Measurements from ENCODE around the gene OSTM1. TPM values are rescaled to one million over a fixed set of nuclear protein-coding genes. Genes with fewer than 3 reads are reported as not detected.

The OSTM1 gene
- total and polyA plus RNA-seq, 2 experiments from 2014 or later, result 17.4 to 28.1 TPM

DNA sequence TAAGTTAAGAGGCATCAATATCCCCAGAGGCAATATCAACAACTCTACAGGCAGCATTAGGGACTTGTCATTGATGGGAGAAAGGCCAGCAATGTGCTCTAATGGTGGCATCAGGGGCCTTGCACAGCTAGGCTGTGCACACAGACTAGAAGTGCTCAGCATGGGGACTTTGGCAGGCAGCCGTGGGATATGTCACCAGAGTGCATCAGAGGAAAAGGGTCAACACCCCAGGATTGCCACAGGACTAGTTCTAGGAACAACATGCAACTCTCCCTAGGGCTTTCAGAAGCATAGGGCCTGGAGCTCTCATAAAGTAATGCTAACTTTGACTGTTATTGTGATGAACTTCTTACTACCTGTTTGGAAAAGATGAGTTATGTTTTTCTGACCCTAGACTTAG lies 32.2 kb upstream of the OSTM1 start:
- H3K36me3 ChIP-seq (ENCODE audit: insufficient read depth), result no peaks in the 10 kb centered on the region
- no peak overlapping the region for H3K4me3 Mint-ChIP-seq
- no peaks in the 10 kb centered on the region for H3K9me2 ChIP-seq (ENCODE audit: insufficient read depth)
- H3K4me3 ChIP-seq, result no peak overlapping the region
- H3K4me1 Mint-ChIP-seq, result peaks cover 18% of the 10 kb centered on the region
- H3K27ac Mint-ChIP-seq, result no peak overlapping the region
- peaks cover 16% of the 10 kb centered on the region for H3K27me3 Mint-ChIP-seq (ENCODE audit: insufficient read depth, low read depth, poor library complexity)
- H3F3A ChIP-seq (replicated peaks; ENCODE audit: low read depth), result no peaks in the 10 kb centered on the region
- ATAC-seq (peak; percentile 29; the same call in 2 of the 3 replicates), DNase-seq (ENCODE audit: low spot score) (no peak)
- peak overlapping the region; percentile 48 for H2AFZ ChIP-seq
- no peaks in the 10 kb centered on the region for H4K20me1 ChIP-seq (replicated peaks; ENCODE audit: insufficient read depth)
- TF ChIP-seq ZNF114 (CRISPR knock-in tag; IDR thresholded peaks at IDR 0.05) (no peak), POLR2AphosphoS5 (IDR thresholded peaks at IDR 0.05; ENCODE audit: low read depth) (no peak), CREB1 (CRISPR knock-in tag; IDR thresholded peaks at IDR 0.05; ENCODE audit: low read depth) (no peak), EZH2phosphoT487 (IDR thresholded peaks at IDR 0.05; ENCODE audit: unreplicated experiment) (no peak), JUNB (IDR thresholded peaks at IDR 0.05; ENCODE audit: unreplicated experiment) (no peak), ZNF331 (CRISPR knock-in tag; IDR thresholded peaks at IDR 0.05; ENCODE audit: low read depth) (no peak), STAT1 (IDR thresholded peaks at IDR 0.05; ENCODE audit: unreplicated experiment) (no peak), EZH2 (IDR thresholded peaks at IDR 0.05; ENCODE audit: low read depth, unreplicated experiment) (no peak), NANOG (IDR thresholded peaks at IDR 0.05; ENCODE audit: borderline replicate concordance) (no peak)
- TF ChIP-seq, protein P1, sequence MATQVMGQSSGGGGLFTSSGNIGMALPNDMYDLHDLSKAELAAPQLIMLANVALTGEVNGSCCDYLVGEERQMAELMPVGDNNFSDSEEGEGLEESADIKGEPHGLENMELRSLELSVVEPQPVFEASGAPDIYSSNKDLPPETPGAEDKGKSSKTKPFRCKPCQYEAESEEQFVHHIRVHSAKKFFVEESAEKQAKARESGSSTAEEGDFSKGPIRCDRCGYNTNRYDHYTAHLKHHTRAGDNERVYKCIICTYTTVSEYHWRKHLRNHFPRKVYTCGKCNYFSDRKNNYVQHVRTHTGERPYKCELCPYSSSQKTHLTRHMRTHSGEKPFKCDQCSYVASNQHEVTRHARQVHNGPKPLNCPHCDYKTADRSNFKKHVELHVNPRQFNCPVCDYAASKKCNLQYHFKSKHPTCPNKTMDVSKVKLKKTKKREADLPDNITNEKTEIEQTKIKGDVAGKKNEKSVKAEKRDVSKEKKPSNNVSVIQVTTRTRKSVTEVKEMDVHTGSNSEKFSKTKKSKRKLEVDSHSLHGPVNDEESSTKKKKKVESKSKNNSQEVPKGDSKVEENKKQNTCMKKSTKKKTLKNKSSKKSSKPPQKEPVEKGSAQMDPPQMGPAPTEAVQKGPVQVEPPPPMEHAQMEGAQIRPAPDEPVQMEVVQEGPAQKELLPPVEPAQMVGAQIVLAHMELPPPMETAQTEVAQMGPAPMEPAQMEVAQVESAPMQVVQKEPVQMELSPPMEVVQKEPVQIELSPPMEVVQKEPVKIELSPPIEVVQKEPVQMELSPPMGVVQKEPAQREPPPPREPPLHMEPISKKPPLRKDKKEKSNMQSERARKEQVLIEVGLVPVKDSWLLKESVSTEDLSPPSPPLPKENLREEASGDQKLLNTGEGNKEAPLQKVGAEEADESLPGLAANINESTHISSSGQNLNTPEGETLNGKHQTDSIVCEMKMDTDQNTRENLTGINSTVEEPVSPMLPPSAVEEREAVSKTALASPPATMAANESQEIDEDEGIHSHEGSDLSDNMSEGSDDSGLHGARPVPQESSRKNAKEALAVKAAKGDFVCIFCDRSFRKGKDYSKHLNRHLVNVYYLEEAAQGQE (IDR thresholded peaks at IDR 0.05; ENCODE audit: unreplicated experiment), result no peak
- TF ChIP-seq, protein P2, sequence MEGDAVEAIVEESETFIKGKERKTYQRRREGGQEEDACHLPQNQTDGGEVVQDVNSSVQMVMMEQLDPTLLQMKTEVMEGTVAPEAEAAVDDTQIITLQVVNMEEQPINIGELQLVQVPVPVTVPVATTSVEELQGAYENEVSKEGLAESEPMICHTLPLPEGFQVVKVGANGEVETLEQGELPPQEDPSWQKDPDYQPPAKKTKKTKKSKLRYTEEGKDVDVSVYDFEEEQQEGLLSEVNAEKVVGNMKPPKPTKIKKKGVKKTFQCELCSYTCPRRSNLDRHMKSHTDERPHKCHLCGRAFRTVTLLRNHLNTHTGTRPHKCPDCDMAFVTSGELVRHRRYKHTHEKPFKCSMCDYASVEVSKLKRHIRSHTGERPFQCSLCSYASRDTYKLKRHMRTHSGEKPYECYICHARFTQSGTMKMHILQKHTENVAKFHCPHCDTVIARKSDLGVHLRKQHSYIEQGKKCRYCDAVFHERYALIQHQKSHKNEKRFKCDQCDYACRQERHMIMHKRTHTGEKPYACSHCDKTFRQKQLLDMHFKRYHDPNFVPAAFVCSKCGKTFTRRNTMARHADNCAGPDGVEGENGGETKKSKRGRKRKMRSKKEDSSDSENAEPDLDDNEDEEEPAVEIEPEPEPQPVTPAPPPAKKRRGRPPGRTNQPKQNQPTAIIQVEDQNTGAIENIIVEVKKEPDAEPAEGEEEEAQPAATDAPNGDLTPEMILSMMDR (conservative IDR thresholded peaks at IDR 0.05; ENCODE audit: low read depth in 2 of 2), result no peak
- TF ChIP-seq, protein P3, sequence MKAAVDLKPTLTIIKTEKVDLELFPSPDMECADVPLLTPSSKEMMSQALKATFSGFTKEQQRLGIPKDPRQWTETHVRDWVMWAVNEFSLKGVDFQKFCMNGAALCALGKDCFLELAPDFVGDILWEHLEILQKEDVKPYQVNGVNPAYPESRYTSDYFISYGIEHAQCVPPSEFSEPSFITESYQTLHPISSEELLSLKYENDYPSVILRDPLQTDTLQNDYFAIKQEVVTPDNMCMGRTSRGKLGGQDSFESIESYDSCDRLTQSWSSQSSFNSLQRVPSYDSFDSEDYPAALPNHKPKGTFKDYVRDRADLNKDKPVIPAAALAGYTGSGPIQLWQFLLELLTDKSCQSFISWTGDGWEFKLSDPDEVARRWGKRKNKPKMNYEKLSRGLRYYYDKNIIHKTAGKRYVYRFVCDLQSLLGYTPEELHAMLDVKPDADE (IDR thresholded peaks at IDR 0.05), result no peak
- TF ChIP-seq, protein P4, sequence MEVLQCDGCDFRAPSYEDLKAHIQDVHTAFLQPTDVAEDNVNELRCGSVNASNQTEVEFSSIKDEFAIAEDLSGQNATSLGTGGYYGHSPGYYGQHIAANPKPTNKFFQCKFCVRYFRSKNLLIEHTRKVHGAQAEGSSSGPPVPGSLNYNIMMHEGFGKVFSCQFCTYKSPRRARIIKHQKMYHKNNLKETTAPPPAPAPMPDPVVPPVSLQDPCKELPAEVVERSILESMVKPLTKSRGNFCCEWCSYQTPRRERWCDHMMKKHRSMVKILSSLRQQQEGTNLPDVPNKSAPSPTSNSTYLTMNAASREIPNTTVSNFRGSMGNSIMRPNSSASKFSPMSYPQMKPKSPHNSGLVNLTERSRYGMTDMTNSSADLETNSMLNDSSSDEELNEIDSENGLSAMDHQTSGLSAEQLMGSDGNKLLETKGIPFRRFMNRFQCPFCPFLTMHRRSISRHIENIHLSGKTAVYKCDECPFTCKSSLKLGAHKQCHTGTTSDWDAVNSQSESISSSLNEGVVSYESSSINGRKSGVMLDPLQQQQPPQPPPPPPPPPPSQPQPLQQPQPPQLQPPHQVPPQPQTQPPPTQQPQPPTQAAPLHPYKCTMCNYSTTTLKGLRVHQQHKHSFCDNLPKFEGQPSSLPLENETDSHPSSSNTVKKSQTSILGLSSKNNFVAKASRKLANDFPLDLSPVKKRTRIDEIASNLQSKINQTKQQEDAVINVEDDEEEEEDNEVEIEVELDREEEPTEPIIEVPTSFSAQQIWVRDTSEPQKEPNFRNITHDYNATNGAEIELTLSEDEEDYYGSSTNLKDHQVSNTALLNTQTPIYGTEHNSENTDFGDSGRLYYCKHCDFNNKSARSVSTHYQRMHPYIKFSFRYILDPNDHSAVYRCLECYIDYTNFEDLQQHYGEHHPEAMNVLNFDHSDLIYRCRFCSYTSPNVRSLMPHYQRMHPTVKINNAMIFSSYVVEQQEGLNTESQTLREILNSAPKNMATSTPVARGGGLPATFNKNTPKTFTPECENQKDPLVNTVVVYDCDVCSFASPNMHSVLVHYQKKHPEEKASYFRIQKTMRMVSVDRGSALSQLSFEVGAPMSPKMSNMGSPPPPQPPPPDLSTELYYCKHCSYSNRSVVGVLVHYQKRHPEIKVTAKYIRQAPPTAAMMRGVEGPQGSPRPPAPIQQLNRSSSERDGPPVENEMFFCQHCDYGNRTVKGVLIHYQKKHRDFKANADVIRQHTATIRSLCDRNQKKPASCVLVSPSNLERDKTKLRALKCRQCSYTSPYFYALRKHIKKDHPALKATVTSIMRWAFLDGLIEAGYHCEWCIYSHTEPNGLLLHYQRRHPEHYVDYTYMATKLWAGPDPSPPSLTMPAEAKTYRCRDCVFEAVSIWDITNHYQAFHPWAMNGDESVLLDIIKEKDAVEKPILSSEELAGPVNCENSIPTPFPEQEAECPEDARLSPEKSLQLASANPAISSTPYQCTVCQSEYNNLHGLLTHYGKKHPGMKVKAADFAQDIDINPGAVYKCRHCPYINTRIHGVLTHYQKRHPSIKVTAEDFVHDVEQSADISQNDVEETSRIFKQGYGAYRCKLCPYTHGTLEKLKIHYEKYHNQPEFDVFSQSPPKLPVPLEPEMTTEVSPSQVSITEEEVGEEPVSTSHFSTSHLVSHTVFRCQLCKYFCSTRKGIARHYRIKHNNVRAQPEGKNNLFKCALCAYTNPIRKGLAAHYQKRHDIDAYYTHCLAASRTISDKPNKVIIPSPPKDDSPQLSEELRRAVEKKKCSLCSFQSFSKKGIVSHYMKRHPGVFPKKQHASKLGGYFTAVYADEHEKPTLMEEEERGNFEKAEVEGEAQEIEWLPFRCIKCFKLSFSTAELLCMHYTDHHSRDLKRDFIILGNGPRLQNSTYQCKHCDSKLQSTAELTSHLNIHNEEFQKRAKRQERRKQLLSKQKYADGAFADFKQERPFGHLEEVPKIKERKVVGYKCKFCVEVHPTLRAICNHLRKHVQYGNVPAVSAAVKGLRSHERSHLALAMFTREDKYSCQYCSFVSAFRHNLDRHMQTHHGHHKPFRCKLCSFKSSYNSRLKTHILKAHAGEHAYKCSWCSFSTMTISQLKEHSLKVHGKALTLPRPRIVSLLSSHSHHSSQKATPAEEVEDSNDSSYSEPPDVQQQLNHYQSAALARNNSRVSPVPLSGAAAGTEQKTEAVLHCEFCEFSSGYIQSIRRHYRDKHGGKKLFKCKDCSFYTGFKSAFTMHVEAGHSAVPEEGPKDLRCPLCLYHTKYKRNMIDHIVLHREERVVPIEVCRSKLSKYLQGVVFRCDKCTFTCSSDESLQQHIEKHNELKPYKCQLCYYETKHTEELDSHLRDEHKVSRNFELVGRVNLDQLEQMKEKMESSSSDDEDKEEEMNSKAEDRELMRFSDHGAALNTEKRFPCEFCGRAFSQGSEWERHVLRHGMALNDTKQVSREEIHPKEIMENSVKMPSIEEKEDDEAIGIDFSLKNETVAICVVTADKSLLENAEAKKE (CRISPR knock-in tag; IDR thresholded peaks at IDR 0.05), result no peak
- H3K4me2 ChIP-seq, result 0 out of 2 replicates have a peak overlapping the region, but pooled peaks have one; percentile 2
- no peaks in the 10 kb centered on the region for H3K36me3 Mint-ChIP-seq (ENCODE audit: low read depth)
- no peaks in the 10 kb centered on the region for H3K9me3 Mint-ChIP-seq
- H3K79me2 ChIP-seq (replicated peaks; ENCODE audit: insufficient read depth), result no peaks in the 10 kb centered on the region
- H3K4me1 ChIP-seq (ENCODE audit: insufficient read depth), result peaks cover 14% of the 10 kb centered on the region
- H3K27ac ChIP-seq (ENCODE audit: low read depth), result peak overlapping the region; percentile 14; the same call in 1 of the 2 replicates
- peaks cover 11% of the 10 kb centered on the region for H3K27me3 ChIP-seq (ENCODE audit: insufficient read depth)

Measured in GM23338 (cell line).